Measurements from ENCODE around the gene ZNF426. TPM values are rescaled to one million over a fixed set of nuclear protein-coding genes. Genes with fewer than 3 reads are reported as not detected.

ZNF426 gene
- total and polyA plus RNA-seq, 2 donors (not counting 3 experiments of a cell fraction or from before 2014, with no cell fraction given), result 2.4 to 16.1 TPM

DNA sequence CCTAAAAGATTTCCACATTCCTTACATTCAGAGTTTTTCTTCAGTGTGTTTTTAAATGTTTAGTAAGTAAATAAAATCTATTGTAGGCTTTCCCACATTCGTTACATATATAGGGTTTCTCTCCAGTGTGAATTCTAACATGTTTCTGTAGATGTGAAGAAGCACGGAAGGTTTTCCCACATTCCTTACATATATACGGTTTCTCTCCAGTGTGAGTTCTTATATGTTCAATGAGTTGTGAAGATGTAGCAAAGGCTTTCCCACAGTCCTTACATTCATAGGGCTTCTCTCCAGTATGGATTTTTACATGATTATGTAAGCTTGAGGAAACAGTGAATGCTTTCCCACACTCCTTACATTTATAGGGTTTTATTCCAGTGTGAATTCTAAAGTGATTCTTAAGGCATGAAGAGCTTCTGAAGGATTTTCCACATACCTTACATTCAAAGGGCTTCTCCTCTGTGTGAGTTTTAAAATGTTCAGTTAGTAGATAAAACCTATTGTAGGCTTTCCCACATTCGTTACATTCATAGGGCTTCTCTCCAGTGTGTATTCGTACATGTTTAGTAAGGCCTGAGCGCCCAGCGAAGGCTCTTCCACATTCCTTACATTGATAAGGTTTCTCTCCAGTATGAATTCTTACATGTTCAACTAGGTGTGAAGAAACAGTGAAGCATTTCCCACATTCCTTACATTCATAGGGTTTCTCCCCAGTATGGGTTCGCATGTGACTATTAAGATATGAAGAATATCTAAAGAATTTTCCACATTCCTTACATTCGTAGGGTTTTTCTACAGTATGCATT is 27.7 kb upstream of the ZNF426 start:
- ChIA-PET POLR2A (no interaction called here), CTCF (no interaction called here)
- TSS peak; percentile 1 for BruUV-seq (replicated peaks)
- peaks cover 19 to 23% of the 10 kb centered on the region in 2 experiments for H3K36me3 ChIP-seq (ENCODE audit: control insufficient read depth in 2 of 2, extremely low read depth in 1 of 2, insufficient read depth in 2 of 2, low read length in 2 of 2)
- H3K27me3 ChIP-seq (ENCODE audit: control insufficient read depth in 2 of 2, insufficient read depth in 2 of 2, low read length in 2 of 2), result no peaks in the 10 kb centered on the region
- no peaks in the 10 kb centered on the region for H4K20me1 ChIP-seq (replicated peaks; ENCODE audit: control insufficient read depth, extremely low read depth, insufficient read depth, low read length)
- H3K9ac ChIP-seq (replicated peaks; ENCODE audit: extremely low read depth, insufficient read depth, low read length), result no peak overlapping the region
- no peaks in the 10 kb centered on the region for H3K9me1 ChIP-seq (replicated peaks; ENCODE audit: control insufficient read depth, extremely low read depth, insufficient read depth, low read length)
- TF ChIP-seq POLR2AphosphoS5 (IDR thresholded peaks at IDR 0.05; ENCODE audit: insufficient read depth, low read depth, low read length) (no peak), FOS (IDR thresholded peaks at IDR 0.05; ENCODE audit: borderline replicate concordance, insufficient read depth, low read length) (no peak), EZH2 (IDR thresholded peaks at IDR 0.05; ENCODE audit: borderline replicate concordance, low read depth, low read length, severe bottlenecking) (no peak), GATA2 (IDR thresholded peaks at IDR 0.05; ENCODE audit: insufficient read depth, insufficient read length, low read depth, low read length) (no peak), MYC (IDR thresholded peaks at IDR 0.05; ENCODE audit: low read depth, low read length) (no peak), POLR2A (IDR thresholded peaks at IDR 0.05; ENCODE audit: low read depth, low read length) (no peak), CTCF (IDR thresholded peaks at IDR 0.05; ENCODE audit: extremely low read depth in 1 of 2, insufficient read depth in 1 of 2, low read depth in 1 of 2, low read length in 2 of 2) (no peak), JUN (IDR thresholded peaks at IDR 0.05; ENCODE audit: borderline replicate concordance, insufficient read depth, insufficient read length, low read depth) (no peak)
- TF ChIP-seq, protein P1, sequence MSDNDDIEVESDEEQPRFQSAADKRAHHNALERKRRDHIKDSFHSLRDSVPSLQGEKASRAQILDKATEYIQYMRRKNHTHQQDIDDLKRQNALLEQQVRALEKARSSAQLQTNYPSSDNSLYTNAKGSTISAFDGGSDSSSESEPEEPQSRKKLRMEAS (IDR thresholded peaks at IDR 0.05; ENCODE audit: insufficient read depth, insufficient read length), result no peak
- FAIRE-seq (no peak), DNase-seq (ENCODE audit: low read depth, low spot score) (no peak)
- intact Hi-C loops (cut with micrococcal nuclease) (loop anchor here (2.0 kb wide), 1 partner anchor 27 kb away; the partner anchor contains the start of gene ZNF426), dilution Hi-C loops (cut with MboI; ENCODE audit: extremely low pct_ligation_motif_present, low sequenced_read_pairs) (no loop called here)
- no peak overlapping the region for H3K27ac ChIP-seq (ENCODE audit: insufficient read depth, low read depth, low read length)
- peaks cover 28% of the 10 kb centered on the region for H3K79me2 ChIP-seq (ENCODE audit: control insufficient read depth, insufficient read depth, low read length)
- H3K4me3 ChIP-seq (replicated peaks in 1 of 3; ENCODE audit: insufficient read depth in 1 of 3, low read depth in 1 of 3, low read length in 3 of 3), result no peak overlapping the region
- H2AFZ ChIP-seq (ENCODE audit: low read depth, low read length), result no peak overlapping the region
- H3K4me2 ChIP-seq (ENCODE audit: insufficient read depth, low read length), result no peak overlapping the region
- no peaks in the 10 kb centered on the region for H3K4me1 ChIP-seq (ENCODE audit: control insufficient read depth, extremely low read depth, insufficient read depth, low read length)
- H3K9me3 ChIP-seq (replicated peaks; ENCODE audit: control insufficient read depth, insufficient read depth, low read length), result peaks cover 38% of the 10 kb centered on the region

All from endothelial cell of umbilical vein (primary cell).